ENCODE measurements around the gene RANBP1. TPM values are rescaled to one million over a fixed set of nuclear protein-coding genes. Genes with fewer than 3 reads are reported as not detected.
A peak's percentile ranks its signal among the peaks of the same experiment; 100 is the strongest.

RANBP1 gene
- 288 and 502 TPM in 2 replicates for polyA plus RNA-seq (2012; rRNA removed)
- polyA plus RNA-seq (2012; cell fraction: cytosol; rRNA removed): 421 and 483 TPM in 2 replicates
- 259 and 349 TPM in 2 replicates for polyA plus RNA-seq (2012; cell fraction: nucleus; rRNA removed)

DNA sequence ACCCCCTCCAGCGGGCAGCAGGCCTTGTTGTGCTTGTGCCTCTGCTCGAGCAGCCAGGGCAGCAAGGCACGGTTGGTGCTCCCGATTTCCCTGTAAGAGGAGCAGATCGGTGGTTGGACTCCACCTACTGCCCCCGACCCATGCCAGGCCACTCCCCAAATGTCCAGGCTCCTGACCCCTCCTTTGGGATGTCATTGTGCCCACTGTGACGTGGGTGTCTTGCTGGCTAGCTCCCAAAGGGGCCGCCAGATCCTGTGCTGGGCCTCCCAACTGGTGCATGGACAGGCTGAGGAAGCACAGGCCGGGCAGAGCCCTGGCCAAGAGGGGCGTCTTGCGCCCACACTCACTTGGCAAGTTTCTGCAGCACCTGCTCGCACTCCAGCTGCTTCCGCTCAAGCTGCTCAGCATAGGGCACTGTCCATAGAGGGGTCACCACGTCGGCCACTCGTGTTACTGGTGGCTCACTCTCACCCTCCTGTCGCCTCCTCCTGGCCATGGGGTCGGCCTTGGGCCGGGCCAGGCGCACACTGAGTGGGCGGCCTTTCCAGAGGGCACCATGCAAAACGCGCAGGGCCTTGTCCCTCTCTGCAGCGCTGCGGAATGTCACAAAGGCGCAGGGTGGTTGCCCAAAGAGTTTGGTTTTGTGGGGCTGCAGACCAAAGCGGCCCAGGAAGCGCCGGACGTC is at the start of gene RANBP1:
Gene RANBP1, plus strand, starts transcription at position 414 of the 685 bp plus-strand sequence. Its CDS starts 81 bp downstream, at position 495.
- Histone ChIP-seq H3K36me3 (replicated peaks in 1 of 2; ENCODE audit: control insufficient read depth in 1 of 2, insufficient read depth in 2 of 2, low read length in 1 of 2) (peaks cover 31 to 63% of the 10 kb centered on the region in 2 experiments), H3K9ac (peak within 1 kb of the TSS; percentile 88), H3K9me2 (no peaks in the 10 kb centered on the region), H3K79me2 (ENCODE audit: insufficient read depth) (peaks cover 59% of the 10 kb centered on the region), H3F3A (replicated peaks; ENCODE audit: insufficient read depth) (peaks cover 11% of the 10 kb centered on the region), H3K4me1 (ENCODE audit: control insufficient read depth in 1 of 2, insufficient read depth in 2 of 2, low read depth in 1 of 2, low read length in 1 of 2) (peaks cover 16 to 28% of the 10 kb centered on the region in 2 experiments; a peak in 3 of 4 replicates), H3K27me3 (ENCODE audit: insufficient read depth) (no peaks in the 10 kb centered on the region), H3K4me3 (ENCODE audit: low read depth in 2 of 2, low read length in 1 of 2) (peak within 1 kb of the TSS; percentile 78 to 90), H4K20me1 (ENCODE audit: insufficient read depth) (0 out of 2 replicates have a peak, but pooled peaks cover 5% of the 10 kb centered on the region), H2AFZ (ENCODE audit: low read depth) (peak within 1 kb of the TSS; percentile 83; the same call in 1 of the 2 replicates), H3K4me2 (peak within 1 kb of the TSS; percentile 96), H3K27ac (ENCODE audit: low read depth in 2 of 2, low read length in 1 of 2) (peak within 1 kb of the TSS; percentile 60 to 83; a peak in 3 of 4 replicates), H3K9me3 (no peaks in the 10 kb centered on the region)
- no peak for DNase-seq
- ChIA-PET CTCF (interaction anchor here (0.8 to 1.9 kb wide), 4 partner anchors 30 to 157 kb away, joined by 3 to 4 read pairs (median 4); no protein-coding TSS in a partner anchor), POLR2A (interaction anchor here (0.6 to 2.4 kb wide), 3 partner anchors 13 to 219 kb away, joined by 4 to 7 read pairs (median 5); partner anchors contain the start of gene DGCR8)
- TF ChIP-seq, protein P1, sequence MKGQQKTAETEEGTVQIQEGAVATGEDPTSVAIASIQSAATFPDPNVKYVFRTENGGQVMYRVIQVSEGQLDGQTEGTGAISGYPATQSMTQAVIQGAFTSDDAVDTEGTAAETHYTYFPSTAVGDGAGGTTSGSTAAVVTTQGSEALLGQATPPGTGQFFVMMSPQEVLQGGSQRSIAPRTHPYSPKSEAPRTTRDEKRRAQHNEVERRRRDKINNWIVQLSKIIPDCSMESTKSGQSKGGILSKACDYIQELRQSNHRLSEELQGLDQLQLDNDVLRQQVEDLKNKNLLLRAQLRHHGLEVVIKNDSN (IDR thresholded peaks at IDR 0.05; ENCODE audit: borderline replicate concordance, low read depth): no peak
- TF ChIP-seq, protein P2, sequence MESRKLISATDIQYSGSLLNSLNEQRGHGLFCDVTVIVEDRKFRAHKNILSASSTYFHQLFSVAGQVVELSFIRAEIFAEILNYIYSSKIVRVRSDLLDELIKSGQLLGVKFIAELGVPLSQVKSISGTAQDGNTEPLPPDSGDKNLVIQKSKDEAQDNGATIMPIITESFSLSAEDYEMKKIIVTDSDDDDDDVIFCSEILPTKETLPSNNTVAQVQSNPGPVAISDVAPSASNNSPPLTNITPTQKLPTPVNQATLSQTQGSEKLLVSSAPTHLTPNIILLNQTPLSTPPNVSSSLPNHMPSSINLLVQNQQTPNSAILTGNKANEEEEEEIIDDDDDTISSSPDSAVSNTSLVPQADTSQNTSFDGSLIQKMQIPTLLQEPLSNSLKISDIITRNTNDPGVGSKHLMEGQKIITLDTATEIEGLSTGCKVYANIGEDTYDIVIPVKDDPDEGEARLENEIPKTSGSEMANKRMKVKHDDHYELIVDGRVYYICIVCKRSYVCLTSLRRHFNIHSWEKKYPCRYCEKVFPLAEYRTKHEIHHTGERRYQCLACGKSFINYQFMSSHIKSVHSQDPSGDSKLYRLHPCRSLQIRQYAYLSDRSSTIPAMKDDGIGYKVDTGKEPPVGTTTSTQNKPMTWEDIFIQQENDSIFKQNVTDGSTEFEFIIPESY (IDR thresholded peaks at IDR 0.05; ENCODE audit: borderline replicate concordance, low read depth): no peak
- TF ChIP-seq, protein P3, sequence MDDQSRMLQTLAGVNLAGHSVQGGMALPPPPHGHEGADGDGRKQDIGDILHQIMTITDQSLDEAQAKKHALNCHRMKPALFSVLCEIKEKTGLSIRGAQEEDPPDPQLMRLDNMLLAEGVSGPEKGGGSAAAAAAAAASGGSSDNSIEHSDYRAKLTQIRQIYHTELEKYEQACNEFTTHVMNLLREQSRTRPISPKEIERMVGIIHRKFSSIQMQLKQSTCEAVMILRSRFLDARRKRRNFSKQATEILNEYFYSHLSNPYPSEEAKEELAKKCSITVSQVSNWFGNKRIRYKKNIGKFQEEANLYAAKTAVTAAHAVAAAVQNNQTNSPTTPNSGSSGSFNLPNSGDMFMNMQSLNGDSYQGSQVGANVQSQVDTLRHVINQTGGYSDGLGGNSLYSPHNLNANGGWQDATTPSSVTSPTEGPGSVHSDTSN (IDR thresholded peaks at IDR 0.05): no peak
- TF ChIP-seq RXRA (IDR thresholded peaks at IDR 0.05; ENCODE audit: borderline replicate concordance, low read depth) (no peak), EP300 (IDR thresholded peaks at IDR 0.05; ENCODE audit: borderline replicate concordance in 1 of 2, low read depth in 1 of 2, low read length in 1 of 2) (no peak), POLR2AphosphoS5 (IDR thresholded peaks at IDR 0.05; ENCODE audit: low read depth, low read length) (no peak), TEAD4 (IDR thresholded peaks at IDR 0.05; ENCODE audit: borderline replicate concordance, insufficient read depth) (no peak), FOXM1 (IDR thresholded peaks at IDR 0.05; ENCODE audit: low read depth) (no peak), SIN3A (IDR thresholded peaks at IDR 0.05; ENCODE audit: borderline replicate concordance, low read depth, low read length) (no peak), RCOR1 (IDR thresholded peaks at IDR 0.05; ENCODE audit: low read length) (no peak), YY1 (IDR thresholded peaks at IDR 0.05; ENCODE audit: low read depth) (no peak), SMC3 (IDR thresholded peaks at IDR 0.05; ENCODE audit: low read depth, low read length) (no peak), GATA2 (CRISPR knock-in tag; IDR thresholded peaks at IDR 0.05) (no peak)
- TF ChIP-seq, protein P4, sequence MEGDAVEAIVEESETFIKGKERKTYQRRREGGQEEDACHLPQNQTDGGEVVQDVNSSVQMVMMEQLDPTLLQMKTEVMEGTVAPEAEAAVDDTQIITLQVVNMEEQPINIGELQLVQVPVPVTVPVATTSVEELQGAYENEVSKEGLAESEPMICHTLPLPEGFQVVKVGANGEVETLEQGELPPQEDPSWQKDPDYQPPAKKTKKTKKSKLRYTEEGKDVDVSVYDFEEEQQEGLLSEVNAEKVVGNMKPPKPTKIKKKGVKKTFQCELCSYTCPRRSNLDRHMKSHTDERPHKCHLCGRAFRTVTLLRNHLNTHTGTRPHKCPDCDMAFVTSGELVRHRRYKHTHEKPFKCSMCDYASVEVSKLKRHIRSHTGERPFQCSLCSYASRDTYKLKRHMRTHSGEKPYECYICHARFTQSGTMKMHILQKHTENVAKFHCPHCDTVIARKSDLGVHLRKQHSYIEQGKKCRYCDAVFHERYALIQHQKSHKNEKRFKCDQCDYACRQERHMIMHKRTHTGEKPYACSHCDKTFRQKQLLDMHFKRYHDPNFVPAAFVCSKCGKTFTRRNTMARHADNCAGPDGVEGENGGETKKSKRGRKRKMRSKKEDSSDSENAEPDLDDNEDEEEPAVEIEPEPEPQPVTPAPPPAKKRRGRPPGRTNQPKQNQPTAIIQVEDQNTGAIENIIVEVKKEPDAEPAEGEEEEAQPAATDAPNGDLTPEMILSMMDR (IDR thresholded peaks at IDR 0.05): no peak
- TF ChIP-seq, protein P5, sequence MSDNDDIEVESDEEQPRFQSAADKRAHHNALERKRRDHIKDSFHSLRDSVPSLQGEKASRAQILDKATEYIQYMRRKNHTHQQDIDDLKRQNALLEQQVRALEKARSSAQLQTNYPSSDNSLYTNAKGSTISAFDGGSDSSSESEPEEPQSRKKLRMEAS (IDR thresholded peaks at IDR 0.05; ENCODE audit: low read depth): no peak
- WGBS (ENCODE audit: low lambda C conversion rate): 41% methylated on average over 11 of the region's 30 CpGs

Data from SK-N-SH (cell line).